NCI-H2196 (cell line): ENCODE measurements around the gene ECHDC3.

Experiments used
- DNase-seq: peaks from one replicate; lab custom pipeline; 2025; ENCODE audit not compliant: unreplicated experiment; lab: John Stamatoyannopoulos, UW

The ECHDC3 gene

DNA sequence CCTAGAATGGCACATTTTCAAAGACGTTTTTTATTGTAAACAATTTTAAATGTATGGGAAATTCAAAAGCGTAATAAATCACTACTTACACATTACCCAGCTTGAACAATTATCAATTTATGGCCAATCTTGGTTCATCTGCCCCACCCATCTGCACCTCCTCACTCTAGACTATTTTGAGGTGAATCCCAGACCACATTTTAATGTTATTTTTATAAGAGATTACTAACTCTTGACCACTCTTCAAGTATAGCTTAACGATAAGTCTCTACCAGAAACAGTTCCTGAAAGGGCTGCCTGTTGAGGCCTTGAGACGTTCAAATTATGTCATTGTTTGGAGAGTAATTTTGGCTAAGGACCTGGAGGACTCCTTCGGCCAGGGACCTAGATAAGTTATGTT is 33.2 kb downstream of the ECHDC3 start:
- no peak for DNase-seq

DNA sequence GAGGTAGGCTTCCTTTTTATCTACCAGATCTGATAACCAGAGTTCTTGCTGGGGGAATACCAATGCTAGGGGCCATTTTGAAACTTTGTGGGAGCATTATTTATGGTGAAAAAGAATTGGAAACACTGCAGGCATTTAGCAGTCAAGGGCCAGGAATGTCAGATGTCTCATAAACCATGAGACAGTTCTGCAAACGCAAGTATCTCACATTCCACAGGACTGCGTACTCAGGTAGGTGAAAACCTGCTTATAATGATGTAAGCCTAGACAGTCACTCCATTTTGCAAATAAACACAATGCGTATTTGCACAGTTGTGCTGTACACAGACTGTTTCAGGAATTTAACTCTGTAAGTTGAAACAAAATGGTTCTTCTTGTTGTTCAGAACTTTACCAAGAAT is 33.9 kb downstream of the ECHDC3 start:
- DNase-seq = no peak

DNA sequence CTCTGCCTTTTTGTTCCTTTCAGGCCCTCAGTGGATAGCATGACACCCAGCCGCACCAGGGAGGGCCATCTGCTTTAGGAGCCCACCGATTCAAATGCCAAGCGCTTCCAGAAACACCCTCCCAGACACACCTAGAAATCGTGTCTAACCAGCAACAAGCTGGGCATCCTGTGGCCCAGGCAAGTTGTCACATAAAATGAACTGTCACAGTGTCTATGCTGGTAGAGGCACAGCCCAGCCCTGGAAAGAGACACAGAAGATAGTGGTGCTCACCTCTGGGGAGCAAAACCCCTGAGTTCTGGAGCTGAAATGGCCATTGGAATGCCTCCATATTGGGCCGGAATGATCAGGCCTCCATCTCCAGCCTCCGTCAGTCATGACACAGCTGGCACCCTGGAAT is 38.9 kb downstream of the ECHDC3 start:
- no peak for DNase-seq

DNA sequence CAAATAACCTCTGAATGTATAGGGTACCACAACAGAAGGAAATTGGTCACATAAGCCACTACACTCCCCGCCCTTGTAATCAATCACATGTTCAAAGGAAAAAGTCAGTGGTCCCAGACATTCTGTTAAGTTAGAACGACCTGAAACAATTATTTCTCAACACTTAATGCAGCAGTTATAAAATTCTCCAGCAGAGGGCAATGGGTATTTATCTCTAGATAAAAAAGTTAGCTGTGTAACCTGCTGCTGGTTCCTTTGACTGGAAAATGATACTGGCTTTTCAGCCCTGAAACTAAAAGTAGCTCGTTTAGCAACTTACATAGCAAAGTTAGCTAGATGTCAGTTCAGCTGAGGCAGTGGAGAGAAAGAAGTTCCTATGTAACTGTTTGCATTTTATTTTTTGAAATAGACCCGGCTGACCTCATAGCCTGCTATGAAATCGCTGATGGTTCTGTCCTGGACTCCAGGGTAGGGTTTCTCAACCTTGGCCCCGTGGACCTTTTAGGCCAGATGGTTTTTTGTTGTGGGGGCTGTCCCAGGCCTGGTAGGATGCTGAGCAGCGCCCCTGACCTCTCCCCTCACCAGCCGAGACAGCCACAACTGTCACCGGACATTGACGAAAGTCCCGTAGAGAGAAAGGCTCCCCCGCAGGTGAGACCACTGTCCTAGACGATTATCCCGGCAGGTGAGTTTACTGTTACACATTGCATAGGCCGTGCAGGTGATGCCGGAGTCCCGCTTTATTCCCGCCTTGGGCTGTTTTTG is 40.8 kb downstream of the ECHDC3 start:
- peak; percentile 56 for DNase-seq

DNA sequence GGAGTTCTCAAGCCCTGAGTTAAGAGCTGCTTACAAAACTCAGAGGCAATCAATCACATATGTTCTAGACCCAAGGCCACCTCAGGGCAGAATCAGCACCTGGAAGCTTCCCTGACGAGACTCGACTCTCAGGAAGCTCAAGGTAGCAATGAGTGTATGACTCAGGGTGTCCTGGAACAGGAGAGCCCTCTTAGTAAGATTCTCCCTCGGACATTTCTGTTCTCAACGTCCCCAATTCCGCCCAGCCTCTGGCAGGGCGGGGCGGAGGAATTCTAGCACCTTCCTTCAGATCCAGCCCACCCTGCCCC is 41.3 kb downstream of the ECHDC3 start:
- no peak for DNase-seq

DNA sequence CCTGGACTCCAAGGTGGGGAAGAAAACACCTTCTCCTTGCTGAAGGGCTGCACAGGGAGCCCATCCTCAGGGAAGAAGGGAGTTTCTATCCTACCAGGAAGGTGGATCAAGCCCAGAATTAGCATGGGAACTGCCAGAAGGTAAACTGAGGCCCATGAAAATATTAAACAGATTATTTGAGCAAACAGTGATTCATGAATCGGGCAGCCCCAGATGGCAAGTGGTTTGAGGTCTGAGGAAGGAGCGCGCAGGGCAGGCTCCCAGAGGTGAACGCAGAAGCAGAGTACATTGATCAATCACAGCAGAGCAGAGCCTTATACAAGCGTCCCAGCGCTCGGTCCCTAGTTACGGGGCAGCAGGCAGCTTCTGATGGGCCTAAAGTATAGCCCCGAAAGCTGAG is 45.2 kb downstream of the ECHDC3 start:
- DNase-seq = no peak

DNA sequence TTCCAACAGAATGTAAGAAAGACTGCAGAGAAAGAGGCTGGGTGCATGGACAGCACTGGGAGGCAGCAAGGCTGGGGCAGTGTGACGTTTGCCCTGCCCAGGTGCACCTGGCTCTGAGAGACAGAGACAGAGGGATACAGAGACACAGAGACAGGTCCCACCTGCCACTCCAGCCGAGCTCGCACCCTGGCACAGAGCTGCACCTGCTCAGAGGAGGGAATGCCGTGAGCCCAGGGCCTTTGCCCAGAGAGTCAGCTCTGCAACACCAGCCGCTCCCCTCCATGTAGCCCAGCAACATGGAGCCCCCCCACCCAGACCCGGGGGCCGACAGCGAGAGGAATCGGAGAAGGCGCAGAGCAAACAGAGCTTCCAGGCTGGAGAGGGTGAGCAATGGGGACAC is 45.7 kb downstream of the ECHDC3 start:
- DNase-seq = no peak

DNA sequence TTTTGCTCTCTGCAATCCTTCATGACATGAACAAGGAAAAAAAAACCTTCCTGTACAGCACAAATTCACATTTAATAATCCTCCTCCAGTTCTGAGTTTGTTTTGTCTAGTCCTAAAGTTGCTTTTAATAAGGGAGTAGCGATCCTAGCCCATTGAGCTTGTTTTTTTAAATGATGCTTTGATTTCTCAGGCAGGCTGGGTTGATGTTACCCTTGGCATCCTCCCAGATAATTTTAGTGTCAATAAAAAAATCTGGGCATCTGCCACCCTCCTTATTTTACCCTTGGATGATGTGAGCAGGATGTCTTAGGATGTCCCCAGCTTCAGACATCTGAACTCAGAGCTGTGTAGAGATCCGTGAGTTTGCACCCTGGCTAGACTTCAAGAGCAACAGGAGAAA is 47.1 kb downstream of the ECHDC3 start:
- DNase-seq = no peak

DNA sequence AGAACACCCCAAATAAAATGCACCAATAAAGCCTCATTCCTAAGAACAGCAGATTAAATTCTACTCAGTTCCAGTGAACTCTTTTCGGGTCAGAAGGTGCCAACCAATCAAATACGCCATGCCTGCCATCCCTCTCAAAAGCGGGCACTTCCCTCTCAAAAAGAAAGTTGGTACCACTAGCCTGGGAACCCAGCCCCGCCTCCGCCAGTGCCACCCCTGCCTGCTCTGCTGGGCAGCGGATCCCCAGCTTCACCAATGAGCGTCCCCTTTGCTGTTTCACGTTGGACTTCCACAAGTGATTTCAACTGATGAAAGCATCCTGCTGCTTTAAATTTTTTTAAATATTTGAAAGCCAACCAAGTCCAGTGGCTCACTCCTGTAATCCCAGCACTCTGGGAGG is 47.8 kb downstream of the ECHDC3 start:
- DNase-seq = no peak

DNA sequence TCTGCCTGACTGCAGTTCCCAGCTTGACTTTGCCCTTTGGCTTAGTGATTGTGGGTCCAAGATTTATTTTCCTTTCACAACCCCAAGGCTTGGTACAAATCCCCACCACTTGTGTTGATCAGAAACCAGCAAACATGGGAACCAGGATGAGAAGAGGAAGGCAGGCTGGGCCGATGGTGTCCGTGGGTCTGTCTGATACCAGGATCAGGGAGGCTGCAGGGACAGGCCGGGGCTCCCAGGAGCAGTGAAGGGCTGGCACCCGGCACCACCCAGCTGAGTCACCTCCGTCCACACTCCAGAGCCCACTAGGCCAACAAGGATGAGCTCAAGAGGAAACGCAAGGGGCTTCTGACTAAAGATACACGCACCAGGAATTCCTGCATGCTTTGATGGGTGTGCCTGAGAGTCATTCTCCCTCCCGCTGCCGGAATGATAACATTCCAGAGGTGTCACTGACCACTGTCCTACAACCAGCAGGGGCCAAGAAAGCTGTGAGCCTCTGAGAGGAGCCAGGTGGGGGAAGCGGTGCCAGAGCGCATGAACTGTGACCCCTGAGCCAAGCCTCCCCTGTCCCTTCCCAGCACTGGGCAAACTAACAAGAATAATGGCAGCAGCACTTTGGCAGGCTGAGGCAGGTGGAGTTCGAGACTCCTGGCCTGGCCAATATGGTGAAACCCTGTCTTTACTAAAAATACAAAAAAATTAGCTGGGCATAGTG is 51.7 kb downstream of the ECHDC3 start:
- DNase-seq = no peak

DNA sequence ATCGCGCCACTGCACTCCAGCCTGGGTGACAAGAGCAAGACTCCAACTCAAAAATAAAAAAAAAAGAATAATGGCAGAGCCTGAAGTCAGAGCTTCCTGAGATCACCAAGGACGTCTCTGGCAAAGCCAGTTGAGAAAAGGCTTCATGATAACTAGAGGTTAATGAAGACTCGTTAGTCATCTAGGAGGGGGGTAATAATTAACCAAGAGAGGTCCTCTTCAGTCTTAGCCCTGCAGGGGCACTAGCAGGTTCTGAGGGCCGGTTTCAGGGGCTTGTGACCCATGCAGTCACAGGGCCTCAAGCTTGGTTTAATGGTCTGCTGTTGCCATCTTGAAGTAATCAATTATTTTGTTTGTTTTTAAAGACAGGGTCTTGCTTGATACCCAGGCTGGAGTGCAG is 52.4 kb downstream of the ECHDC3 start:
- no peak for DNase-seq

DNA sequence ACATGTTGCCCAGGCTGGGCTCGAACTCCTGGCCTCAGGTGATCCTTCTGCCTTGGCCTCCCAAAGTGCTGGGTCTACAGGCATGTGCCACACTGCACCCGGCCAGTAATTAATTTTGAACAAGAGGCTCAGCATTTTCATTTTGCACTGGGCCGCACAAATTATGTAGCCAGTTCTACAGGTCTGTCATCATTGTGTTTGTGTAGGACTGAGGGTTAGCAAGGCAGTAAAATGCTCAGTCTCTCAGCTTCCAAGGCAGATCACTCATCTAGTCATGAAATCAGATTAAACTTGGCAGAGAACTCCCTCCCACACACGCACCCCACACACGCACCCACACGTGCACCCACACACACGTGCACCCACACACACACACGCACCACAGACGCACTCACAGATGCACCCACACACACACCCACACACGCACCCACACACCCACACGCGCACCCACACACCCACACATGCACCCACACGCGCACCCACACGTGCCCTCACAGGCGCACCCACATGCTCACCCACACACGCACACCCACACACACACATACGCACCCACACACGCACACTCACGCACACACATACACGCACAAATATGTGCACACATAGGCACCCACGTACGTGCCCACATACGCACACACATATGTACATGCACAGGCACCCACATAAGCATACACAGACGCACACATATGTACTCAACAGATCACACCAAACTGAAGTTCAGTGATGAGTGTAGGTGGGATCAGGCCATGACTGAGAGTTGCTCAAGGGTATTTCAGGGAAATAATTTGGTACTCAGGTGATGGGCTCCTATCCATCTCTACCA is 53.1 kb downstream of the ECHDC3 start:
- no peak for DNase-seq

DNA sequence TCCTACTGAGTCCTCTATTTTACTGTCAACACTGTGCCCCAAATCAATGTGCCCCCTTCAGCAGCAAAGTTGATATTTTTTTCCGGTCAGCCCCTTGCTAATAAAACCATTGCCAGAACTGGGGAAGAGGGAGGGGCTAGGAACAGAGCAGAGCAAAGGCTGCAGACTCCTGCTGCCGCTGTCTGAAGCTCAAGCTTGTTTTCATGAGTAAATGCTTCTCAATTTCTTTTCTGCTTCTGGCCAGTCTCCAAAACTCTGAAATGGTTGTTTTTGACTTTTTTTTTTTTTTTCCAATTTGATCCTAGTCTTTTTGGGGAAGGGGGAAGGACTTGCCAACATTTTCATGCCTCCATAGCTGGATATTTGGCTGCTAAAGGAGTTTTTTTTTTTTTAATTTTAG is 54.3 kb downstream of the ECHDC3 start:
- DNase-seq = no peak

DNA sequence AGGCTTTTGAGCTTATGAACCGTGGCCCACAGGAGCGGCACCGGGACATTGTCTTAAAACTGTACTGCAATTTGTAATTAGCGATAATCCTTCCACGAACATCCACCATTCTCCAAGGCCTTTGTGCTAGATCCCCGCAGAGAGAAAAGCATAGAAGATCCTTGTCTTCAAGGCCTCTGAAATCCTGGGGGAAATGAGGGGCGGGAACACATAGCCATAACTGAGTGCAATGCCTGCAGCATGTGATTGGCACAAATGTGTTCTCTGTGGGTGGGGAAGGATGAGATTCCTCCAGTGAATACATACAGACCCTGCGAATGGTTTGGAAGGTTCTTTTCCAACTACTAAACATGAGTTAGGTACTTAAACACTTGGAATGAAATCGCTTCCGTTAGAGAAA is 55.1 kb downstream of the ECHDC3 start:
- DNase-seq = no peak

DNA sequence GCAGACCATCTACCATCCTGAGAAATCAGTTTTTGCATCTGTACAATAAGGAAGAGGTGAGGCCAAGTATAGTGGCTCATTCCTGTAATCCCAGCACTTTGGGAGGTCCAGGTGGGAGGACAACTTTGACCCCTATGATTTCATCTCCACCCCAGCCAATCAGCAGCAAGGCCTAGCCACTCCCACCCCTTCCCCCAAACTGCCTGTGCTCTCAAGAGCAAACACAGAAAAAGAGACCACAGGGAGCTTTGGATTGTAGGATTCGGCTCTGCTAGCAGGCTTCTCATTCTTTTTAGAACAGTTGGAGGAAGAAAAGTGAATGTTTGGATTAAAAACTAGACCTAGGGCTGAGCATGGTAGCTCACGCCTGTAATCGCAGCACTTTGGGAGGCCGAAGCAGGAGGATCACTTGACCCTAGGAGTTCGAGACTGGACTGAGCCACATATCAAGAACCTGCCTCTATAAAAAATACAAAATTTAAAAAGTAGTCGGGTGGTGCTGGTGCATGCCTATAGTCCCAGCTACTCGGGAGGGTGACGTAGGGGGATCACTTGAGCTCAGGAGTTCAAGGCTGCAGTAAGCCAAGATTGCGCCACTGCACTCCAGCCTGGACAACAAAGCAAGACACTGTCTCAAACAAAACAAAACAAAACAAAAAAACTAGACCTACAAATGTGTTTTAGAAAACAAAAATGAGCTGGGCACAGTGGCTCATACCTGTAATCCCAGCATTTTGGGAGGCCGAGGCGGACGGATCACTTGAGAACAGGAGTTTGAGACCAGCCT is 55.9 kb downstream of the ECHDC3 start:
- no peak for DNase-seq

DNA sequence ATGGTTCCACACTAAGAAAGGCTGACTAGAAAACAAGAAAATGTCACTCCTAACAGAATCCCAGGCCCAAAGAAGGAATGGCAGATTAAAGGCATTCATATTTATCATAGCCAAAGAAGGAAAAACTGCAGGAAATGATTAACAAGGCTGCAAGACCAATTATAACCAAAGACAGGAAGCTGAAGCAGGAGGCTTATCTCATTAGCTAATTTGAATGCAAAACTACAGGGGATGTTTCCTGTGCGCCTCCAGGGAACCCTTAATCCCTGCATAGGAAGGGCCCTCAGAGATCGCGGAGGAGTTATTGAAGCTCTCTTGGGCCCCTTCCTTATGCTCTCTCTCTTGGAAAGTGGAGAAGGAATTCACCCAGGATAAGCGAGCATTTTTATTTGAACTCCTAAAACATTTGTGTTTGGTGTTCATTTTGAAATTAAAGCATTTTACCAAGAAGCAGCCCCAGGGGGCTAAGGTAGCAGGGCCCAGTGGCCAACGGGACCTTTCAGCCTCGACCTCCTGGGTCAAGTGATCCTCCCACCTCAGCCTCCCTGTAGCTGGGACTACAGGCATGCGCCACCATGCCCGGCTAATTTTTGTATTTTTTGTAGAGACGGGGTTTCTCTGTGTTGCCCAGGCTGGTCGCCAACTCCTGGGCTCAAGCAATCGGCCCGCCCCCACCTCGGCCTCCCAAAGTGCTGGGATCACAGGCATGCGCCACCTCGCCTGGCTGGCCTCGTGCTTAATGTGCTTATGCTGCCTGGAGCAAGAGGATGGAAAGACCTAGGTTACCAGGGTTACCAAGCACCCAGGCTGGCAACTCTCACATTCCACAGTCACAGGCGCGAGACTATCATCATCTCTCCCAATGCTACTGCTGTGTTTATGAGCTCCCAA is 56.9 kb downstream of the ECHDC3 start:
- no peak for DNase-seq

DNA sequence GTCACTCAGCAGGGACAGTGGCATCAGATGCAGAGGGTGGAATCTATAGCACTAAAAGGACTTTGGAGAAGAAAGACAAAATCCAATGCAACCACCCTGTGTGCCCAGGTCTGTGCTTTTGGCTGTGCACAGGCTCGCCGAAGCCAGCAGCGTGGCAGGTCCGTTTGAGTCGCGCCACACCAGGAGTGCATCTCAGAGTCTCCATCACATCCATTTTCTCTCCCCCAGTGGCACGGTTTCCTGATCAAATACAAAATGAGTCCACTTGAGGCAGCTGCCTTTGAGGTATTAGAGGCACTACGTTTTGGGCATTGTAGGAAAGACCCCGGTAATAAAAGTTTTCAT is 57.5 kb downstream of the ECHDC3 start:
- DNase-seq = no peak

DNA sequence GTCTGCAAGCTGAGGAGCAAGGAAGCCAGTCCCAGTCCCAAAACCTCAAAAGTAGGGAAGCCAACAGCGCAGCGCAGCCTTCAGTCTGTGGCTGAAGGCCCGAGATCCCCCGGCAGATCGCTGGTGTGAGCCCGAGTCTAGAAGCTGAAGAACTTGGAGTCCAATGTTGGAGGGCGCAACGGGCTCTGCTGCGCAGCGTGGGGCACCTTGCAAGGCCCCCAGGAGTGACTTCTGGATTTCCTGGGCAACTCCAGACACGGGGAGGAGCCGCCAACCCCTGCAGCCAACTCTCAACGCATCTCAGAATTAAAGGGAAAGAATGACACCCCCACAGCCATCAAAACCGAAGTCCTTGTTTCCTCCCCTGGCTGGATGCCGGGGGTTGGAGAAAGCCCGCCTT is 62.2 kb downstream of the ECHDC3 start:
- no peak for DNase-seq

DNA sequence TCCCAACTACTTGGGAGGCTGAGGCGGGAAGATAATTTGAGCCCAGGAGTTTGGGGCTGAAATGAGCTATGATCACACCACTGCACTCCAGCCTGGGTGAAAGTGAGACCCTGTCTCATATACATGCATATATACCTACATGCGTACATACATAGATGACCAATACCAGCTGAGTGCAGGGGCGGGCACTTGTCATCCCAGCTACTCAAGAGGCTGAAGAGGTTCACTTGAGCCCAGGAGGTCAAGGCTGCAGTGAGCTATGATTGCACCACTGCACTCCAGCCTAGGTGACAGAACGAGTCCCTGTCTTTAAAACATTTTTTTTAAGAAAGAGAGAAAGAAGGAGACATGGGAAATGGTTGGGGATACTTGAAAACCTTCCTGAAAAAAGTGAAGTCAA is 63.6 kb downstream of the ECHDC3 start:
- DNase-seq = no peak

DNA sequence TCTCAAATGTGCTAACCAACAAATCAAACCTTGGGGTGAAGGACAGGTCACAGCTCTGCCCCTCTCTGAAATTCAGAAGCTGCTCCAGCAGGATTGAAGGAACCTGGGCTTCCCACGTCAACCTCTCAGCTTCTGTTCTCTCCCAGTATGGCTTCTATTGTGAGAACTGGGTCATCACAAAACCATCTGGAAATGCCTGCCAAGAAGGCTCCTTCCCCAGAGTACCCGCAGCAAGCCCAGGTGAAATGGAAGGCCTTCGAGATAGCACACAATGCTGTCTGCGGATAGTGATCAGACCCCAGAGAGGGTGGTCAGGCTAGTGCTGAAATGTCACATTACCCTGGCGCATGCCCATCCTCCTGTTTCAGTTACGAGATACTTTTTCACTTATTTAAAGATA is 64.5 kb downstream of the ECHDC3 start:
- no peak for DNase-seq

DNA sequence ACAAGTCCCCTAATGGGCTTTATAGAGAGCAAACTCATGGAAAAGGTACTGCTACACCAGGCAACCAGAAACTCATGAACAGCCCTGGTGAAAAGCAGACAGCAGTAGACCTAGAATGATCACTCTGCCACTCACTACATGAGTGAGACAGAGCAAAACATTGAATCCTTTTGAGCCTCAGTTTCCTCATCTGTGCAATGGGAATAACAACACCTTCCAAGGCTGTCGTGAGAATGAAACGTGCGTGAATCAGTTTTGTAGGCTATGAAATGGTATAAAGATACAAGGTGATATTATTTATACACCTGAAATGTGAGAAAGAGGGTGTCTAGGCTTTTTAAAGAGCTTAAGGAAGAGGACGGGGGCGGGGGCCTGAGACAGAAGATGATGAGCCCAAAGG is 66.6 kb downstream of the ECHDC3 start:
- DNase-seq = no peak
